ENCODE results near the gene SYTL4. TPM values are rescaled to one million over a fixed set of nuclear protein-coding genes. Genes with fewer than 3 reads are reported as not detected.

Gene SYTL4
- total RNA-seq, 4 donors from 2014 or later, result 5.4 to 14.9 (median 6.9) TPM

DNA sequence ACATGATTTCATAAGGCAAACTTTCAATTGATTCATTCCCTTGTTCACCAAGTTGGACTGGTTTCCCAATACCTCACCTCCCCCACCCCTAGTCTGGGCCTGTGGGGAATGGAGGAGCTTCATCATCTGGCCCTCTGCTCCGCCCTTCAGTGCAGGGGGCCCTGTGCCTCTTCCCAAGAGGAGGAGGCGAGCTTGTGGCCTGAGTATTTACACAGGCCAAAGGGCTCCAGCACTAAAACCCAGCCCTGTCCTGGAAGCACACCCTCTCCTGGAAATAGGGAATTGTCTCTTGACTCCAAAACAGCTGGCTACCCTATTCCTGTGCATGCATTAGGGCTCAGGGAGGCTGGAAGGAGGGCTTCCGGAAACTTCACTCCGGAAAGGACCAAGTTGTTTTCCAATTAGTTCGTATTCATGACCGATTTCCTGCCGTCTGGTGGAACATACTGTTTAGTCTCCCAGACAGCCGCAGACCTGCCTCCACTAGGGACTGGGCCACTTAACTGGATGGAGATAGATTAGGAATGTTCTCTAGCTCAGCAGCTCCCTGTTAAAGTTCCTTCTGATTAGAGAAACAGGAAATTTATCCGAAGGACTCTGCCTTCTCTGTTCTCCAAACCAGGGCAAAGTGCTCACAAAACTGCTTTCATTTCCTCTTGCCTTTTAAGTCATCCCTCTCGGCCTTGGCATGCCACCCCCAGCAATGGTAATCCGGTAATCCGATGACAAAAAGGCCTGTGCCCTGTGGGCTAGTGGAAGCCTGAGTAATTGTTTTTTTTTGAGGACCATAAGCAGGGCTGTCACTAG, 82.2 kb downstream of the SYTL4 start:
- Histone ChIP-seq H3K27me3 (no peaks in the 10 kb centered on the region), H3K4me3 (no peak overlapping the region), H3K9me3 (no peaks in the 10 kb centered on the region), H3K27ac (peak overlapping the region; percentile 62 to 89 (median 80)), H3K4me1 (peaks cover 3 to 46% (median 14%) of the 10 kb centered on the region in 3 donors), H3K36me3 (no peaks in the 10 kb centered on the region)
- TF ChIP-seq POLR2A (IDR thresholded peaks at IDR 0.05), result no peak
- TF ChIP-seq, protein P1, sequence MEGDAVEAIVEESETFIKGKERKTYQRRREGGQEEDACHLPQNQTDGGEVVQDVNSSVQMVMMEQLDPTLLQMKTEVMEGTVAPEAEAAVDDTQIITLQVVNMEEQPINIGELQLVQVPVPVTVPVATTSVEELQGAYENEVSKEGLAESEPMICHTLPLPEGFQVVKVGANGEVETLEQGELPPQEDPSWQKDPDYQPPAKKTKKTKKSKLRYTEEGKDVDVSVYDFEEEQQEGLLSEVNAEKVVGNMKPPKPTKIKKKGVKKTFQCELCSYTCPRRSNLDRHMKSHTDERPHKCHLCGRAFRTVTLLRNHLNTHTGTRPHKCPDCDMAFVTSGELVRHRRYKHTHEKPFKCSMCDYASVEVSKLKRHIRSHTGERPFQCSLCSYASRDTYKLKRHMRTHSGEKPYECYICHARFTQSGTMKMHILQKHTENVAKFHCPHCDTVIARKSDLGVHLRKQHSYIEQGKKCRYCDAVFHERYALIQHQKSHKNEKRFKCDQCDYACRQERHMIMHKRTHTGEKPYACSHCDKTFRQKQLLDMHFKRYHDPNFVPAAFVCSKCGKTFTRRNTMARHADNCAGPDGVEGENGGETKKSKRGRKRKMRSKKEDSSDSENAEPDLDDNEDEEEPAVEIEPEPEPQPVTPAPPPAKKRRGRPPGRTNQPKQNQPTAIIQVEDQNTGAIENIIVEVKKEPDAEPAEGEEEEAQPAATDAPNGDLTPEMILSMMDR (IDR thresholded peaks at IDR 0.05), result no peak
- intact Hi-C loops (cut with DNase I), result no loop called here
- DNase-seq, result no peak
- WGBS, 2 donors, result 0 to 59% methylated on average over 1 to 11 of the region's 12 CpGs

DNA sequence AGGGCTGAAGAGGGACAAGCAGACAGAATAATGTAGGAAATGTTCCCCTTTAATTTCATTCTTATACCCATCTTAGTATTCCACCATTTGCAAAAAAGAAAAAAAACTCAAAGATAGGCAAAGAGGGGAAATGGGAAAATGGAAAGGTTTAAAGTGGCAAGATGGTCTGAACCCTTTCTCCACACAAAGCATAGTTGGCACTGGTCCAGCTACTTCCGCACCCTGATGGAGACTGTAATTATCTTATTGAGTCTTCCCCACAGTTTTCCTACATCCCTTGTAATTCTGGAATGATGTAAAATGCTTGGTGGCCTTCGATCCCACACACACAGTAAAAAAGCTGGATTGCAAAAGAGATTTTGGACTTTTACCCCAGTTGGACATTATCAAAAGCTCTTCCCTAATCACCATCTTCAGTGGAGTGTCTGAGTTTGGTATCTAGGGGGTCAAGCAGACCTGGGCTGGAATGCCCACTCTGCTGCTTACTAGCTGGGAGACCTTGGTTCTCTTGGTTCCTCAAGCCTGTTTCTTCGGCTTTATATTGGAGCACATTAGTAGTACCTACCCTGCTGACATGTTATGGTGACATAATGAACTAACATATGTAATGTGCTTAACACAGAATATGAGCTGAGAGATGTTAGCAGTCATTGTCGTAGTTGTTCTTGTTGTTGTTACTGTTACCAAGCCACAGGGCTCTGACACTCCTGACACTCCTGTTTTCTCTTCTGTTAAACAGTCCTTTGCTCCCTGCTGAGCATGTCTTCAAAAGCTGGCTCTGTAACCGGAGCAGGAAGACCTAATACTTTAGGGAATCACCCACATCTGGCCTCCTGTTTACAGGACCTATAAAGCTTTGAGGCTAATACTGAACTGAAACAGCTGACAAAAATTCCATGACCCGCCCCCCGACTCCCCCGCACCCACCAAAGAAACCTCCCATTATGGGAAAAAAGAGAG, 83.2 kb downstream of the SYTL4 start:
- DNase-seq, result no peak
- intact Hi-C loops (cut with DNase I), result no loop called here
- H3K4me3 ChIP-seq, result no peak overlapping the region

DNA sequence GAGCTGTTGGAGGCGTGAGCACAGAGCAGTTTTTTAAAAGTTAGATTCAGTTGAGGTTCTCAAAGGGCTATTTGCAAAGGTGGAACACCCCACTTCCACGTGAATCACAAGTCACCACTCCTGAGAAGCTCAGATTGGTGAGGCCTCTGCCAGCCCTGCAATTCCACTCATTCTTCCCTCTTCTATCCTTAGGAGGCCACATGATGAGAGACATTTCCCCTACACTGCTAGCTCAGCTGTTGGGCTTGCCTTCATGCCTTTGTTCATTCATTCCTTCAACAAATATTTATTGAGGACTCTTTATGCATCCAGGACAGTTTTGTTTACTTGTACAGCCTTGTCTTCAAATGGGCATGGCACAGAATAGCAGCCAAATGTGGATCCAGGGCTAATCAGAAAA, 84.2 kb downstream of the SYTL4 start:
- Histone ChIP-seq H3K36me3 (no peaks in the 10 kb centered on the region), H3K27ac (peak overlapping the region in 3 of 4 donors; percentile 76 to 89 (median 78)), H3K27me3 (no peaks in the 10 kb centered on the region), H3K9me3 (no peaks in the 10 kb centered on the region), H3K4me3 (no peak overlapping the region), H3K4me1 (peaks cover 3 to 64% (median 19%) of the 10 kb centered on the region in 3 donors)
- intact Hi-C loops (cut with DNase I), result no loop called here
- TF ChIP-seq POLR2A (IDR thresholded peaks at IDR 0.05), result no peak
- TF ChIP-seq, protein P1 (IDR thresholded peaks at IDR 0.05), result no peak
- 42 to 69% methylated on average over 2 of the region's 2 CpGs for WGBS, 2 donors
- DNase-seq, result no peak

More for the DNA sequence above, 83.2 kb downstream of the SYTL4 start:
- TF ChIP-seq, protein P1 (IDR thresholded peaks at IDR 0.05), result no peak
- TF ChIP-seq POLR2A (IDR thresholded peaks at IDR 0.05), result no peak
- H3K27me3 ChIP-seq, result no peaks in the 10 kb centered on the region
- WGBS, 2 donors, result 59 to 67% methylated on average over 5 to 6 of the region's 8 CpGs
- no peaks in the 10 kb centered on the region for H3K9me3 ChIP-seq
- peak overlapping the region; percentile 62 to 89 (median 76) for H3K27ac ChIP-seq
- H3K36me3 ChIP-seq, result no peaks in the 10 kb centered on the region
- peaks cover 3 to 54% (median 14%) of the 10 kb centered on the region in 3 donors for H3K4me1 ChIP-seq

DNA sequence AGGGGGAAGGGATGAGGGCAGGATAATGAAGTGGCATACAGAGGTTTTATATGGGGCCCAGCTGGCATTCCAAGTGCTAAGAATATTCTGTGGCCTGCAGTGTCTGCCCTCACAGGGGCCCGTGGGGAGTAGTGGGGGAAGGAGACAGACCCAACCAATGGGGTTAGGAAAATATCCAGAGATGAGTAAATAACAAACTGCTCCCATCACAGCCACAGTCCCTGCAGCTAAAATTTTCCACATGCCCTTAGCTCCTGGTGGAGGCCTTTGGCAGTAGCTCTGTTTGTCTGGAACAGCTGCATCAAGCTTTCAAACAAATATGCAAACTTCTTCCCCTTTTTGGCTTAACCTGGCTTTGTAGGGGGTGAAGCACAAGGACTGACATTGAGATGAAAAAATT, 84.8 kb downstream of the SYTL4 start:
- DNase-seq, result no peak
- H3K4me1 ChIP-seq, result peaks cover 3 to 64% (median 19%) of the 10 kb centered on the region in 3 donors
- H3K27me3 ChIP-seq, result no peaks in the 10 kb centered on the region
- no peak overlapping the region for H3K4me3 ChIP-seq
- TF ChIP-seq, protein P1 (IDR thresholded peaks at IDR 0.05), result no peak
- TF ChIP-seq POLR2A (IDR thresholded peaks at IDR 0.05), result no peak
- no peaks in the 10 kb centered on the region for H3K9me3 ChIP-seq
- intact Hi-C loops (cut with DNase I), result no loop called here
- H3K27ac ChIP-seq, result peak overlapping the region in 3 of 4 donors; percentile 76 to 89 (median 78)
- WGBS, 2 donors, result 38% methylated on average over 1 of the region's 1 CpG; no CpG with 5 or more reads in 1 of the 2 donors
- H3K36me3 ChIP-seq, result no peaks in the 10 kb centered on the region

Data from esophagus squamous epithelium (tissue), 5 donors.